Astrocyte of the spinal cord (primary cell): ENCODE measurements around the gene GDNF.

Source experiments
- DNase-seq: peaks from one replicate; pipeline ENCODE4 v3.0.0; 2011; ENCODE audit warnings: low read depth, low spot score
- H3K4me3 ChIP-seq: 2 replicates; pipeline ENCODE4 v1.5.1; 2011; ENCODE audit warnings: low read depth, mild to moderate bottlenecking, low read length, moderate library complexity
- in situ Hi-C: cut with HindIII; loops from 2 replicates; pipeline ENCODE4 v1.10.0; 2017; ENCODE audit warnings: low sequenced_read_pairs
- TF ChIP-seq, protein P1 (sequence below): IDR thresholded peaks from 2 replicates; pipeline ENCODE4 v1.5.1; 2012; ENCODE audit warnings: low read depth, mild to moderate bottlenecking, low read length, inconsistent platforms

GDNF gene

DNA sequence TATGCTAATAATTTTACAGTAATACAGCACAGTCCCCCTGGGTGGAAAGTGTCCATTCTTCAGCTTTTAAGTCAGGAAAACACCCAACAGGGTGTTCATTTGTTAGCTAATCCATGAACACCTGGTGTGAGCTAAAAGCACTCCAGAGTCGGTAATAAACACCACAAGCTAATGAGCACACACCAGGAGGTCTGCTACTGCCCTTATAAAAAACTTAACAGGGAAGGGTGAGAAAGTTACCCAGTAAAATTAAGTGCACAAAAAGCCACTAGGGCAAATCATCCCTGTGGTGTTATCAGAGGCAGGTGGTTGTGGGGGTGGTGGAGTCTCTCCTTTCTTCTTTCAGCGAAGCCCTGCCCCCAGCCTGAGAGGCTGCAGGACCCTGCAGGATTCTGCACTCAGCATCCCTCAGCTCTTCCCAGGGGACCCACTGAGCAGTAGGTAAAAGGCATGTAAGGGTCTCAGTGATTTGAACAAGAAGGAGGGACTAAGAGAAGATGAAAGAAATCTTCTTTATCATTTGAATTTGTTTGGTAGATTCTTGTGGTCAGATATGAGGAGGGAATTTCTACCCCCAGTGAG is 14.4 kb downstream of the GDNF start:
- in situ Hi-C loops: no loop called here

DNA sequence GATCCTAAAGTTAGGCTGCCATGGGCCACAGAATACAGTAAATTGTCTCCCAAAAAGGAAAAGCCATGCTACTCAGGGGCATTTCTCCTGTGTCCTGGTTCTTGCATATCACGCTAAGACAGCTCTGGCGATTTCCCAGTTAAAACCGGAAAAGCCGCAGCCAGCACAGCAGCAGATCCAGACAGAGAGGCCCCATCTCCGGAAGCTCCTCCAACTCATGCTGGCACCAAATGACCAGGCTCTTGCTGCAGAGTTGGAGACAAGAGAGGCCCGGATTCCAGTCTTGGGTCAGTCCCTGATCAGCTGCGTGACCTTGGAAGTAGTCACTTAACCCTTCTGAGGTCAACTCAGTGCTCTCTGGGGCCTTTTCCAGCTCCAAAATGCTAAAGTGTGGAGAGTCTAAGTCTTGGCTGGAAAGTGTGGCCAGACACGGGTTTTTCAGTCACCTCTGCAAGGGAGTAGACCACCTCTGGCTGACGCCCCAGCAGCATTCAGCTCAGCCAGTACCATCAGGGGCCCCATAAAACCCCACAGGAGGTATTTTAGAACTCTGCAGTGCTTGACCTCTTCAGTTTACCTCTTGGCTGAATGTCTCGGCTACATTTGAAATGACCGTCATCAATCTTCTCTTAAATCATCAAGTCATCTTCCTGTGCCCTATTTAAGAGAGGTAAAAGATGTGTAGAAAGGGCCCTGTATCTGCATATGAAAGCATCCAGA is 16.2 kb downstream of the GDNF start:
- no peak for DNase-seq
- TF ChIP-seq, protein P1, sequence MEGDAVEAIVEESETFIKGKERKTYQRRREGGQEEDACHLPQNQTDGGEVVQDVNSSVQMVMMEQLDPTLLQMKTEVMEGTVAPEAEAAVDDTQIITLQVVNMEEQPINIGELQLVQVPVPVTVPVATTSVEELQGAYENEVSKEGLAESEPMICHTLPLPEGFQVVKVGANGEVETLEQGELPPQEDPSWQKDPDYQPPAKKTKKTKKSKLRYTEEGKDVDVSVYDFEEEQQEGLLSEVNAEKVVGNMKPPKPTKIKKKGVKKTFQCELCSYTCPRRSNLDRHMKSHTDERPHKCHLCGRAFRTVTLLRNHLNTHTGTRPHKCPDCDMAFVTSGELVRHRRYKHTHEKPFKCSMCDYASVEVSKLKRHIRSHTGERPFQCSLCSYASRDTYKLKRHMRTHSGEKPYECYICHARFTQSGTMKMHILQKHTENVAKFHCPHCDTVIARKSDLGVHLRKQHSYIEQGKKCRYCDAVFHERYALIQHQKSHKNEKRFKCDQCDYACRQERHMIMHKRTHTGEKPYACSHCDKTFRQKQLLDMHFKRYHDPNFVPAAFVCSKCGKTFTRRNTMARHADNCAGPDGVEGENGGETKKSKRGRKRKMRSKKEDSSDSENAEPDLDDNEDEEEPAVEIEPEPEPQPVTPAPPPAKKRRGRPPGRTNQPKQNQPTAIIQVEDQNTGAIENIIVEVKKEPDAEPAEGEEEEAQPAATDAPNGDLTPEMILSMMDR: no peak
- in situ Hi-C loops: no loop called here
- H3K4me3 ChIP-seq: no peak overlapping the region

More for the DNA sequence above, 14.4 kb downstream of the GDNF start:
- DNase-seq: no peak
- TF ChIP-seq, protein P1: no peak
- H3K4me3 ChIP-seq: no peak overlapping the region

DNA sequence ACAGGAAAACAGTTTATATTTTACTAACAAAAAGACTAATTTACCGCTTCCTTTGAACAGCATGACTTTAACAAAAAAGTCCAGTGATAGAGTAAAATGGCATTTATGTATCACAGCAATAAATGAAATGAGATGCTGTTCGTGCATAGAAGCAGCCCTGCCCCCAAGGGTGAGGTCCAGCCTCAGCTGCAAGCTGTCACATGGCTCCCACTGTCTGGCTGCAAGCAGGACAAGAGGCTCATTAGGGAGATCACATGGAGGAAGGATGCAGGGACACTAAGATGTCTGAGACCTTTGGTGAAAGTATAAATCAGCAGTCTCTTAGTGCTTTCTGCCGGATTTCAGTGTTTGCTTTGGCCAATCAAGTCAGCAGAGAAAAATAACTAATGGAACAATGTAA is 23.0 kb downstream of the GDNF start:
- TF ChIP-seq, protein P1: no peak
- no peak overlapping the region for H3K4me3 ChIP-seq
- no peak for DNase-seq
- in situ Hi-C loops: no loop called here

DNA sequence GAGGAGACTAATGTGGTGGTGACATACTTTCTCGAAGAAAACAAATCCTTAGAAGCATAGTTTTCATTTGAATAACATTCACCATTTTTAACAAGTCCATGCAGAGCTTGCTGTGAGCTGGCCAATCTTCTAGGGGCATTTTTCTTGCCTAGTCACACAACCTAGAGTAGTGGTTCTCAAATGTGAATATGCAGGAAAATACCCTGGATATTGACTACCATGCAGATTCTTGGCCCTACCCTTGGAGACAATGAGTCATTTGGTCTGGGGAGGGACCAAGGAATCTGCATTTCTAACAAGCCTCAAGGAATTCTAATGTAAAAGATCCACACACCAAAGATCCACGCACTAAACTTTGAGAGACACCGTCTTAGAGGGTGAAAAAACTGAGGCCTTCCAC is 23.5 kb downstream of the GDNF start:
- no peak for DNase-seq
- in situ Hi-C loops: no loop called here
- no peak overlapping the region for H3K4me3 ChIP-seq
- TF ChIP-seq, protein P1: no peak

DNA sequence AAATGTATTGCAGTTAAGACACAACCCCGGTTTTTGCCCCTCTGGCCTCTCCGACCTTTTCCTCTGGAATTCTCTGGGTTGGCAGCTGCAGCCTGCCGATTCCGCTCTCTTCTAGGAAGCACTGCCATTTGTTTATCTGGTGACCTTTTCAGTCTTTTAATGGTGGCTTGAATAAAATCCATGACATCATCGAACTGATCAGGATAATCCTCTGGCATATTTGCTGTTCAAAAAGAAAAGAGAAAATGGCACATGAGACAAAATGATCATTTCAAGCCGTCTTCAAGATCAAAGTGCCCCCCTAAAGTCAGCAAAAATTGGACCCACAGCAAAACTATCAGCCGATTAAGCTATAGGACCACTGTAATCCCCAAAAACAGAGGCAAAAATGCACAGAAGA is 23.9 kb downstream of the GDNF start:
- TF ChIP-seq, protein P1: no peak
- in situ Hi-C loops: no loop called here
- H3K4me3 ChIP-seq: no peak overlapping the region
- DNase-seq: no peak

DNA sequence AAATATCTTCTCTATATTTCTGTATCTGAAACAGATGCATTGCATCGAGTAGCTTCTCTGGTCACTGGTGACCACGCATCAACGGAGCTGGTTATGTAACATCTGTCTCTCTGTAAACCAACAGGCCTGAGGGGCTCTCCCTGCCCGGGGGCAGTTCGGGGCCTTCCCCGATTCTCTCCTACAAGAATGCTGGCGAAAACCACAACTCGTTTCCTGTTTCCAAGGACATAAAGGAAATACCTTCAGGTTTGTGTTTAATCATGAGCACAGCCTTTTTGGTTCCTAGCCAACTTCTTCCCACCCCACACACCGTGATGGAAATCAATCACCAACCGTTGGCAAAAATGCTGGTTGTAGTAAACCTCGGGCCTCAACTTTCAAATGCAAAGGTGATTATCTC is 25.1 kb downstream of the GDNF start:
- peak; percentile 59 for DNase-seq
- in situ Hi-C loops: no loop called here
- H3K4me3 ChIP-seq: no peak overlapping the region
- TF ChIP-seq, protein P1: no peak
